ENCODE measurements around the gene SAXO1.

Gene SAXO1

GRCh38 chr9:18909140-18910018 is 123.6 kb downstream of the SAXO1 start:
- H3K36me3 ChIP-seq (ENCODE audit: control insufficient read depth, insufficient read depth, low read length), result no peaks in the 10 kb centered on the region
- no peak overlapping the region for H3K4me3 ChIP-seq (ENCODE audit: low read depth, low read length)
- H3K4me1 ChIP-seq (ENCODE audit: control insufficient read depth, insufficient read depth, low read length), result peaks cover 21% of the 10 kb centered on the region
- H3K27me3 ChIP-seq (ENCODE audit: control insufficient read depth, insufficient read depth, low read length), result no peaks in the 10 kb centered on the region
- H3K27ac ChIP-seq (ENCODE audit: low read depth, low read length), result no peak overlapping the region
- no peak overlapping the region for H3K9ac ChIP-seq (ENCODE audit: low read length)
- no peaks in the 10 kb centered on the region for H3K9me3 ChIP-seq (ENCODE audit: control insufficient read depth, insufficient read depth, low read depth, low read length)

- H3K36me3 ChIP-seq (ENCODE audit: control insufficient read depth, insufficient read depth, low read length), result no peaks in the 10 kb centered on the region
- peaks cover 21% of the 10 kb centered on the region for H3K4me1 ChIP-seq (ENCODE audit: control insufficient read depth, insufficient read depth, low read length)
- H3K9ac ChIP-seq (ENCODE audit: low read length), result no peak overlapping the region
- H3K27ac ChIP-seq (ENCODE audit: low read depth, low read length), result no peak overlapping the region
- H3K27me3 ChIP-seq (ENCODE audit: control insufficient read depth, insufficient read depth, low read length), result no peaks in the 10 kb centered on the region
- no peak overlapping the region for H3K4me3 ChIP-seq (ENCODE audit: low read depth, low read length)
- H3K9me3 ChIP-seq (ENCODE audit: control insufficient read depth, insufficient read depth, low read depth, low read length), result no peaks in the 10 kb centered on the region
These were observed 124.9 kb downstream of the SAXO1 start for GRCh38 chr9:18907927-18908625.

GRCh38 chr9:18906656-18907395 is 126.2 kb downstream of the SAXO1 start:
- Histone ChIP-seq H3K36me3 (ENCODE audit: control insufficient read depth, insufficient read depth, low read length) (no peaks in the 10 kb centered on the region), H3K27ac (ENCODE audit: low read depth, low read length) (no peak overlapping the region), H3K4me1 (ENCODE audit: control insufficient read depth, insufficient read depth, low read length) (peaks cover 16% of the 10 kb centered on the region), H3K9me3 (ENCODE audit: control insufficient read depth, insufficient read depth, low read depth, low read length) (no peaks in the 10 kb centered on the region), H3K9ac (ENCODE audit: low read length) (no peak overlapping the region), H3K27me3 (ENCODE audit: control insufficient read depth, insufficient read depth, low read length) (no peaks in the 10 kb centered on the region), H3K4me3 (ENCODE audit: low read depth, low read length) (no peak overlapping the region)

- H3K4me1 ChIP-seq (ENCODE audit: control insufficient read depth, insufficient read depth, low read length), result peaks cover 8% of the 10 kb centered on the region; the same call in 1 of the 2 replicates
- H3K27ac ChIP-seq (ENCODE audit: low read depth, low read length), result no peak overlapping the region
- H3K27me3 ChIP-seq (ENCODE audit: control insufficient read depth, insufficient read depth, low read length), result no peaks in the 10 kb centered on the region
- H3K9me3 ChIP-seq (ENCODE audit: control insufficient read depth, insufficient read depth, low read depth, low read length), result no peaks in the 10 kb centered on the region
- no peak overlapping the region for H3K4me3 ChIP-seq (ENCODE audit: low read depth, low read length)
- no peaks in the 10 kb centered on the region for H3K36me3 ChIP-seq (ENCODE audit: control insufficient read depth, insufficient read depth, low read length)
- H3K9ac ChIP-seq (ENCODE audit: low read length), result no peak overlapping the region
These were observed 127.0 kb downstream of the SAXO1 start for GRCh38 chr9:18905883-18906629.

- H3K36me3 ChIP-seq (ENCODE audit: control insufficient read depth, insufficient read depth, low read length), result no peaks in the 10 kb centered on the region
- peaks cover 6% of the 10 kb centered on the region; the same call in 1 of the 2 replicates for H3K4me1 ChIP-seq (ENCODE audit: control insufficient read depth, insufficient read depth, low read length)
- no peak overlapping the region for H3K4me3 ChIP-seq (ENCODE audit: low read depth, low read length)
- no peaks in the 10 kb centered on the region for H3K9me3 ChIP-seq (ENCODE audit: control insufficient read depth, insufficient read depth, low read depth, low read length)
- H3K27me3 ChIP-seq (ENCODE audit: control insufficient read depth, insufficient read depth, low read length), result no peaks in the 10 kb centered on the region
- H3K9ac ChIP-seq (ENCODE audit: low read length), result no peak overlapping the region
- no peak overlapping the region for H3K27ac ChIP-seq (ENCODE audit: low read depth, low read length)
These were observed 127.8 kb downstream of the SAXO1 start for GRCh38 chr9:18905028-18905882.

GRCh38 chr9:18903450-18903849 is 129.6 kb downstream of the SAXO1 start:
- no peaks in the 10 kb centered on the region for H3K27me3 ChIP-seq (ENCODE audit: control insufficient read depth, insufficient read depth, low read length)
- no peaks in the 10 kb centered on the region; the same call in 1 of the 2 replicates for H3K4me1 ChIP-seq (ENCODE audit: control insufficient read depth, insufficient read depth, low read length)
- H3K36me3 ChIP-seq (ENCODE audit: control insufficient read depth, insufficient read depth, low read length), result no peaks in the 10 kb centered on the region
- H3K27ac ChIP-seq (ENCODE audit: low read depth, low read length), result no peak overlapping the region
- H3K9me3 ChIP-seq (ENCODE audit: control insufficient read depth, insufficient read depth, low read depth, low read length), result no peaks in the 10 kb centered on the region
- no peak overlapping the region for H3K9ac ChIP-seq (ENCODE audit: low read length)
- no peak overlapping the region for H3K4me3 ChIP-seq (ENCODE audit: low read depth, low read length)

GRCh38 chr9:18896531-18897179 is 136.4 kb downstream of the SAXO1 start:
- H3K27me3 ChIP-seq (ENCODE audit: control insufficient read depth, insufficient read depth, low read length), result no peaks in the 10 kb centered on the region
- H3K4me3 ChIP-seq (ENCODE audit: low read depth, low read length), result no peak overlapping the region
- peaks cover 29% of the 10 kb centered on the region for H3K9me3 ChIP-seq (ENCODE audit: control insufficient read depth, insufficient read depth, low read depth, low read length)
- H3K36me3 ChIP-seq (ENCODE audit: control insufficient read depth, insufficient read depth, low read length), result no peaks in the 10 kb centered on the region
- no peak overlapping the region for H3K27ac ChIP-seq (ENCODE audit: low read depth, low read length)
- no peak overlapping the region for H3K9ac ChIP-seq (ENCODE audit: low read length)
- no peaks in the 10 kb centered on the region for H3K4me1 ChIP-seq (ENCODE audit: control insufficient read depth, insufficient read depth, low read length)

GRCh38 chr9:18896004-18896403 is 137.0 kb downstream of the SAXO1 start:
- H3K9ac ChIP-seq (ENCODE audit: low read length), result no peak overlapping the region
- H3K27me3 ChIP-seq (ENCODE audit: control insufficient read depth, insufficient read depth, low read length), result no peaks in the 10 kb centered on the region
- H3K4me1 ChIP-seq (ENCODE audit: control insufficient read depth, insufficient read depth, low read length), result peaks cover 5% of the 10 kb centered on the region; the same call in 1 of the 2 replicates
- H3K36me3 ChIP-seq (ENCODE audit: control insufficient read depth, insufficient read depth, low read length), result no peaks in the 10 kb centered on the region
- no peak overlapping the region for H3K27ac ChIP-seq (ENCODE audit: low read depth, low read length)
- H3K9me3 ChIP-seq (ENCODE audit: control insufficient read depth, insufficient read depth, low read depth, low read length), result peaks cover 29% of the 10 kb centered on the region
- H3K4me3 ChIP-seq (ENCODE audit: low read depth, low read length), result no peak overlapping the region

GRCh38 chr9:18893491-18893890 is 139.5 kb downstream of the SAXO1 start:
- Histone ChIP-seq H3K4me3 (ENCODE audit: low read depth, low read length) (no peak overlapping the region), H3K27ac (ENCODE audit: low read depth, low read length) (no peak overlapping the region), H3K9me3 (ENCODE audit: control insufficient read depth, insufficient read depth, low read depth, low read length) (peaks cover 29% of the 10 kb centered on the region), H3K27me3 (ENCODE audit: control insufficient read depth, insufficient read depth, low read length) (no peaks in the 10 kb centered on the region), H3K4me1 (ENCODE audit: control insufficient read depth, insufficient read depth, low read length) (peaks cover 6% of the 10 kb centered on the region; the same call in 1 of the 2 replicates), H3K36me3 (ENCODE audit: control insufficient read depth, insufficient read depth, low read length) (no peaks in the 10 kb centered on the region), H3K9ac (ENCODE audit: low read length) (no peak overlapping the region)

All from HUES6 (cell line).